ENCODE measurements around the gene ADAMTSL1. TPM values are rescaled to one million over a fixed set of nuclear protein-coding genes. Genes with fewer than 3 reads are reported as not detected.

The ADAMTSL1 gene
- total RNA-seq (2014; rRNA removed; shearing (Covaris generic); ENCODE audit: low replicate concordance), result not detected in 2 replicates

GRCh38 chr9:18473652-18474279, at the start of gene ADAMTSL1:
Gene ADAMTSL1 (plus strand): TSS chr9:18474153. CDS start chr9:18474233, 80 bp downstream.
- DNase-seq (ENCODE audit: low read depth), result no peak
- in situ Hi-C loops (cut with HindIII; ENCODE audit: low pct_unique_long_range_greater_than_20kb, low sequenced_read_pairs), result no loop called here

- in situ Hi-C loops (cut with HindIII; ENCODE audit: low pct_unique_long_range_greater_than_20kb, low sequenced_read_pairs), result no loop called here
- DNase-seq (ENCODE audit: low read depth), result no peak
These were observed 46.3 kb upstream of the ADAMTSL1 start for GRCh38 chr9:18427691-18428090.

- no peak for DNase-seq (ENCODE audit: low read depth)
- in situ Hi-C loops (cut with HindIII; ENCODE audit: low pct_unique_long_range_greater_than_20kb, low sequenced_read_pairs), result no loop called here
These were observed 45.3 kb upstream of the ADAMTSL1 start for GRCh38 chr9:18428661-18429060.

GRCh38 chr9:18429070-18429469, 44.9 kb upstream of the ADAMTSL1 start:
- in situ Hi-C loops (cut with HindIII; ENCODE audit: low pct_unique_long_range_greater_than_20kb, low sequenced_read_pairs), result no loop called here
- no peak for DNase-seq (ENCODE audit: low read depth)

GRCh38 chr9:18433620-18434019, 40.3 kb upstream of the ADAMTSL1 start:
- no peak for DNase-seq (ENCODE audit: low read depth)

GRCh38 chr9:18437315-18438201, 36.4 kb upstream of the ADAMTSL1 start:
- in situ Hi-C loops (cut with HindIII; ENCODE audit: low pct_unique_long_range_greater_than_20kb, low sequenced_read_pairs), result no loop called here
- no peak for DNase-seq (ENCODE audit: low read depth)

More at GRCh38 chr9:18433620-18434019, 40.3 kb upstream of the ADAMTSL1 start:
- in situ Hi-C loops (cut with HindIII; ENCODE audit: low pct_unique_long_range_greater_than_20kb, low sequenced_read_pairs), result no loop called here

GRCh38 chr9:18438300-18438925, 35.5 kb upstream of the ADAMTSL1 start:
- in situ Hi-C loops (cut with HindIII; ENCODE audit: low pct_unique_long_range_greater_than_20kb, low sequenced_read_pairs), result no loop called here
- no peak for DNase-seq (ENCODE audit: low read depth)

- no peak for DNase-seq (ENCODE audit: low read depth)
- in situ Hi-C loops (cut with HindIII; ENCODE audit: low pct_unique_long_range_greater_than_20kb, low sequenced_read_pairs), result no loop called here
These were observed 35.0 kb upstream of the ADAMTSL1 start for GRCh38 chr9:18438951-18439350.

GRCh38 chr9:18441261-18441660, 32.7 kb upstream of the ADAMTSL1 start:
- in situ Hi-C loops (cut with HindIII; ENCODE audit: low pct_unique_long_range_greater_than_20kb, low sequenced_read_pairs), result no loop called here

GRCh38 chr9:18442629-18443491, 31.1 kb upstream of the ADAMTSL1 start:
- in situ Hi-C loops (cut with HindIII; ENCODE audit: low pct_unique_long_range_greater_than_20kb, low sequenced_read_pairs), result no loop called here
- peak; percentile 36 for DNase-seq (ENCODE audit: low read depth)

More at GRCh38 chr9:18441261-18441660, 32.7 kb upstream of the ADAMTSL1 start:
- DNase-seq (ENCODE audit: low read depth), result no peak

- no peak for DNase-seq (ENCODE audit: low read depth)
- in situ Hi-C loops (cut with HindIII; ENCODE audit: low pct_unique_long_range_greater_than_20kb, low sequenced_read_pairs), result no loop called here
These were observed 26.8 kb upstream of the ADAMTSL1 start for GRCh38 chr9:18447131-18447530.

- in situ Hi-C loops (cut with HindIII; ENCODE audit: low pct_unique_long_range_greater_than_20kb, low sequenced_read_pairs), result no loop called here
- no peak for DNase-seq (ENCODE audit: low read depth)
These were observed 26.4 kb upstream of the ADAMTSL1 start for GRCh38 chr9:18447541-18447940.

GRCh38 chr9:18448101-18448500, 25.9 kb upstream of the ADAMTSL1 start:
- no peak for DNase-seq (ENCODE audit: low read depth)
- in situ Hi-C loops (cut with HindIII; ENCODE audit: low pct_unique_long_range_greater_than_20kb, low sequenced_read_pairs), result no loop called here

GRCh38 chr9:18451406-18451805, 22.5 kb upstream of the ADAMTSL1 start:
- in situ Hi-C loops (cut with HindIII; ENCODE audit: low pct_unique_long_range_greater_than_20kb, low sequenced_read_pairs), result no loop called here

GRCh38 chr9:18452276-18452675, 21.7 kb upstream of the ADAMTSL1 start:
- DNase-seq (ENCODE audit: low read depth), result no peak
- in situ Hi-C loops (cut with HindIII; ENCODE audit: low pct_unique_long_range_greater_than_20kb, low sequenced_read_pairs), result no loop called here

More at GRCh38 chr9:18451406-18451805, 22.5 kb upstream of the ADAMTSL1 start:
- DNase-seq (ENCODE audit: low read depth), result no peak

GRCh38 chr9:18456624-18457237, 17.2 kb upstream of the ADAMTSL1 start:
- no peak for DNase-seq (ENCODE audit: low read depth)
- in situ Hi-C loops (cut with HindIII; ENCODE audit: low pct_unique_long_range_greater_than_20kb, low sequenced_read_pairs), result no loop called here

GRCh38 chr9:18457510-18457909, 16.4 kb upstream of the ADAMTSL1 start:
- in situ Hi-C loops (cut with HindIII; ENCODE audit: low pct_unique_long_range_greater_than_20kb, low sequenced_read_pairs), result no loop called here
- no peak for DNase-seq (ENCODE audit: low read depth)

Data from Caki2 (cell line).